Measurements from ENCODE around the gene DLGAP1.

DLGAP1 gene

GRCh38 chr18:3972291-3972930, 482.7 kb downstream of the DLGAP1 start (continued):
- TF ChIP-seq BACH2 (CRISPR knock-in tag; IDR thresholded peaks at IDR 0.05; ENCODE audit: borderline replicate concordance), result no peak

DNA sequence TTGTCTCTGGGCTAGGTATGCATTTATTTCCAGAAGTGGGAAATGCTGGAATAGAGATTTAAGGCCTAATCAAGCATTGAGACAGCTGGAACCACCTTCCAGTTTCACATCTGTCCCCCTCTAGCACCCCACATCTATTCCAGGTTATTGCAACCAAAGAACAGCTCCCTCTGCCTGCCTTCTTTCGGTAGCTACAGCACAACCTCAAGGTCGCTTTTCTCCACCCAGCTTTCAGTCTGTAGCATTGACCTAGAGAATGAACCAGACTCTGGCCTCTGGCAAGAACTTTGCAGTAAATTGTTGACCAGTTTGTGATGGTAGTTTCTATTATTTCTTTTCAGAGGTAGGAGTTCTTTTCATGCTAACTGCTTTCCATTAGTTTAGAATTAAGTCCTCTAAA, 484.2 kb downstream of the DLGAP1 start:
- TF ChIP-seq, protein P1, sequence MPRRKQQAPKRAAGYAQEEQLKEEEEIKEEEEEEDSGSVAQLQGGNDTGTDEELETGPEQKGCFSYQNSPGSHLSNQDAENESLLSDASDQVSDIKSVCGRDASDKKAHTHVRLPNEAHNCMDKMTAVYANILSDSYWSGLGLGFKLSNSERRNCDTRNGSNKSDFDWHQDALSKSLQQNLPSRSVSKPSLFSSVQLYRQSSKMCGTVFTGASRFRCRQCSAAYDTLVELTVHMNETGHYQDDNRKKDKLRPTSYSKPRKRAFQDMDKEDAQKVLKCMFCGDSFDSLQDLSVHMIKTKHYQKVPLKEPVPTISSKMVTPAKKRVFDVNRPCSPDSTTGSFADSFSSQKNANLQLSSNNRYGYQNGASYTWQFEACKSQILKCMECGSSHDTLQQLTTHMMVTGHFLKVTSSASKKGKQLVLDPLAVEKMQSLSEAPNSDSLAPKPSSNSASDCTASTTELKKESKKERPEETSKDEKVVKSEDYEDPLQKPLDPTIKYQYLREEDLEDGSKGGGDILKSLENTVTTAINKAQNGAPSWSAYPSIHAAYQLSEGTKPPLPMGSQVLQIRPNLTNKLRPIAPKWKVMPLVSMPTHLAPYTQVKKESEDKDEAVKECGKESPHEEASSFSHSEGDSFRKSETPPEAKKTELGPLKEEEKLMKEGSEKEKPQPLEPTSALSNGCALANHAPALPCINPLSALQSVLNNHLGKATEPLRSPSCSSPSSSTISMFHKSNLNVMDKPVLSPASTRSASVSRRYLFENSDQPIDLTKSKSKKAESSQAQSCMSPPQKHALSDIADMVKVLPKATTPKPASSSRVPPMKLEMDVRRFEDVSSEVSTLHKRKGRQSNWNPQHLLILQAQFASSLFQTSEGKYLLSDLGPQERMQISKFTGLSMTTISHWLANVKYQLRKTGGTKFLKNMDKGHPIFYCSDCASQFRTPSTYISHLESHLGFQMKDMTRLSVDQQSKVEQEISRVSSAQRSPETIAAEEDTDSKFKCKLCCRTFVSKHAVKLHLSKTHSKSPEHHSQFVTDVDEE (CRISPR knock-in tag; IDR thresholded peaks at IDR 0.05), result no peak
- ATAC-seq, result no peak

DNA sequence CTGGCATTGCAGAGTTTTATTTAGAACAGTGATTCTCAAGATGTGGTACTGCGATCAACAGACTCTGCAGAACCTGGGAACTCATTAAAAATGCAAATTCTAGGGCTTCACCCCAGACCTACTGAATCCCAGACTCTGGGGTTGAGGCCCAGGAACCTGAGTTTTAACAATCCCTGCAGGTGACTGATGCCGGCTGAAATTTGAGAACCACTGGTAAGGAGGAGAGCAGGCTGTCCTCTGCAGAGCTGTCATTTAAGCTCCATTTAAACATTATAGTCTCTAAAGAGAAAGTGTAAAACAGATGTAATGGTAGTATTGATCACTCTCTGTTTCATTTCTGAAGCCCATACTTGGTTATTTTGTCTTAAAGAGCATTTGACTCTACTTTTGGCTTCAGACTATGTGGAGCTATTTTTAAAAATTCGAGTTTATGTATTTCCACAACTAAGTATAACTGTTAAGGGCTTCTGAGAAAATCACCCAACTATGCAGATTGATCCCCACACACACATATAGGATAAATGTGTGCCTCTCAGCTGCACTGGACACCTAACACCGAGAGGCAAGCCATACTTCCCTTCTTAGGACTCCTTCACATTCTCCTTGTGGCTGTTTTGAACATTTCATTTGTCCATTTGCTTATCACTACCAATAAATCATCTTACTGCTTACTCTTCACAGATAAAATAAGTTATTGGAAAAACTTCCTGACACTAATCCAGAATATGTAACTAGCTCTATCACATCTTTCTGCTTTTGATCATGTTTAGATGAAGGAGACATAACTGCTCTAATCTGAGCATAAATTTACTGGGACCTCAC, 487.5 kb downstream of the DLGAP1 start:
- ATAC-seq, result no peak
- TF ChIP-seq CSRNP3 (CRISPR knock-in tag; IDR thresholded peaks at IDR 0.05), result no peak
- no peak for TF ChIP-seq GLIS3 (CRISPR knock-in tag; IDR thresholded peaks at IDR 0.05)
- TF ChIP-seq, protein P1 (CRISPR knock-in tag; IDR thresholded peaks at IDR 0.05), result no peak
- TF ChIP-seq ZNF8 (CRISPR knock-in tag; IDR thresholded peaks at IDR 0.05), result no peak
- TF ChIP-seq ZC3H10 (CRISPR knock-in tag; IDR thresholded peaks at IDR 0.05), result no peak
- TF ChIP-seq CSDC2 (CRISPR knock-in tag; IDR thresholded peaks at IDR 0.05), result no peak
- no peak for TF ChIP-seq ZFP30 (CRISPR knock-in tag; IDR thresholded peaks at IDR 0.05)
- TF ChIP-seq ESRRG (CRISPR knock-in tag; IDR thresholded peaks at IDR 0.05), result no peak
- TF ChIP-seq TCF4 (CRISPR knock-in tag; IDR thresholded peaks at IDR 0.05; ENCODE audit: borderline replicate concordance), result no peak
- TF ChIP-seq, protein P2, sequence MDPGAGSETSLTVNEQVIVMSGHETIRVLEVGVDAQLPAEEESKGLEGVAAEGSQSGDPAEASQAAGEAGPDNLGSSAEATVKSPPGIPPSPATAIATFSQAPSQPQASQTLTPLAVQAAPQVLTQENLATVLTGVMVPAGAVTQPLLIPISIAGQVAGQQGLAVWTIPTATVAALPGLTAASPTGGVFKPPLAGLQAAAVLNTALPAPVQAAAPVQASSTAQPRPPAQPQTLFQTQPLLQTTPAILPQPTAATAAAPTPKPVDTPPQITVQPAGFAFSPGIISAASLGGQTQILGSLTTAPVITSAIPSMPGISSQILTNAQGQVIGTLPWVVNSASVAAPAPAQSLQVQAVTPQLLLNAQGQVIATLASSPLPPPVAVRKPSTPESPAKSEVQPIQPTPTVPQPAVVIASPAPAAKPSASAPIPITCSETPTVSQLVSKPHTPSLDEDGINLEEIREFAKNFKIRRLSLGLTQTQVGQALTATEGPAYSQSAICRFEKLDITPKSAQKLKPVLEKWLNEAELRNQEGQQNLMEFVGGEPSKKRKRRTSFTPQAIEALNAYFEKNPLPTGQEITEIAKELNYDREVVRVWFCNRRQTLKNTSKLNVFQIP (CRISPR knock-in tag; IDR thresholded peaks at IDR 0.05; ENCODE audit: borderline replicate concordance, low read depth), result no peak
- TF ChIP-seq, protein P3, sequence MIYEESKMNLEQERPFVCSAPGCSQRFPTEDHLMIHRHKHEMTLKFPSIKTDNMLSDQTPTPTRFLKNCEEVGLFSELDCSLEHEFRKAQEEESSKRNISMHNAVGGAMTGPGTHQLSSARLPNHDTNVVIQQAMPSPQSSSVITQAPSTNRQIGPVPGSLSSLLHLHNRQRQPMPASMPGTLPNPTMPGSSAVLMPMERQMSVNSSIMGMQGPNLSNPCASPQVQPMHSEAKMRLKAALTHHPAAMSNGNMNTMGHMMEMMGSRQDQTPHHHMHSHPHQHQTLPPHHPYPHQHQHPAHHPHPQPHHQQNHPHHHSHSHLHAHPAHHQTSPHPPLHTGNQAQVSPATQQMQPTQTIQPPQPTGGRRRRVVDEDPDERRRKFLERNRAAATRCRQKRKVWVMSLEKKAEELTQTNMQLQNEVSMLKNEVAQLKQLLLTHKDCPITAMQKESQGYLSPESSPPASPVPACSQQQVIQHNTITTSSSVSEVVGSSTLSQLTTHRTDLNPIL (CRISPR knock-in tag; IDR thresholded peaks at IDR 0.05; ENCODE audit: low read depth), result no peak
- TF ChIP-seq ARNTL (CRISPR knock-in tag; IDR thresholded peaks at IDR 0.05; ENCODE audit: borderline replicate concordance, low read depth), result no peak
- TF ChIP-seq ISL1 (CRISPR knock-in tag; IDR thresholded peaks at IDR 0.05), result no peak
- TF ChIP-seq OSR1 (CRISPR knock-in tag; IDR thresholded peaks at IDR 0.05), result no peak
- TF ChIP-seq SNAI2 (CRISPR knock-in tag; IDR thresholded peaks at IDR 0.05), result no peak
- no peak for TF ChIP-seq ZNF70 (CRISPR knock-in tag; IDR thresholded peaks at IDR 0.05)
- TF ChIP-seq, protein P4, sequence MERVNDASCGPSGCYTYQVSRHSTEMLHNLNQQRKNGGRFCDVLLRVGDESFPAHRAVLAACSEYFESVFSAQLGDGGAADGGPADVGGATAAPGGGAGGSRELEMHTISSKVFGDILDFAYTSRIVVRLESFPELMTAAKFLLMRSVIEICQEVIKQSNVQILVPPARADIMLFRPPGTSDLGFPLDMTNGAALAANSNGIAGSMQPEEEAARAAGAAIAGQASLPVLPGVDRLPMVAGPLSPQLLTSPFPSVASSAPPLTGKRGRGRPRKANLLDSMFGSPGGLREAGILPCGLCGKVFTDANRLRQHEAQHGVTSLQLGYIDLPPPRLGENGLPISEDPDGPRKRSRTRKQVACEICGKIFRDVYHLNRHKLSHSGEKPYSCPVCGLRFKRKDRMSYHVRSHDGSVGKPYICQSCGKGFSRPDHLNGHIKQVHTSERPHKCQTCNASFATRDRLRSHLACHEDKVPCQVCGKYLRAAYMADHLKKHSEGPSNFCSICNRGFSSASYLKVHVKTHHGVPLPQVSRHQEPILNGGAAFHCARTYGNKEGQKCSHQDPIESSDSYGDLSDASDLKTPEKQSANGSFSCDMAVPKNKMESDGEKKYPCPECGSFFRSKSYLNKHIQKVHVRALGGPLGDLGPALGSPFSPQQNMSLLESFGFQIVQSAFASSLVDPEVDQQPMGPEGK (CRISPR knock-in tag; IDR thresholded peaks at IDR 0.05; ENCODE audit: borderline replicate concordance), result no peak
- TF ChIP-seq BACH2 (CRISPR knock-in tag; IDR thresholded peaks at IDR 0.05; ENCODE audit: borderline replicate concordance), result no peak
- no peak for TF ChIP-seq RARB (CRISPR knock-in tag; IDR thresholded peaks at IDR 0.05)
- no peak for TF ChIP-seq ZFP3 (CRISPR knock-in tag; IDR thresholded peaks at IDR 0.05)

Measured in SK-N-SH treated with all-trans-retinoic acid at 6 μM for 48 hours (cell line).